SK-N-MC (cell line): ENCODE data around the gene CDC42EP4.

Experiments used
- EZH2 ChIP-seq: fragments of 200-600 bp; sonication (generic); IDR thresholded peaks from one replicate; pipeline ENCODE4 v1.6.1; 2017; ENCODE audit warnings: antibody characterized with exemption
- POLR2AphosphoS5 ChIP-seq: IDR thresholded peaks from 2 replicates; pipeline ENCODE4 v1.6.1; 2012; ENCODE audit warnings: mild to moderate bottlenecking, low read depth, low read length, borderline replicate concordance

GRCh38 chr17:73234736-73235135 lies 77.1 kb downstream of the CDC42EP4 start:
- no peak for TF ChIP-seq POLR2AphosphoS5
- no peak for TF ChIP-seq EZH2
